Tibial nerve (tissue), 4 donors: ENCODE data around the gene CPEB3.

ENCODE experiments used
- CTCF ChIP-seq, 5 experiments: fragments of 200-600 bp in 3 of 5; fragments of 450-650 bp in 2 of 5; sonication (generic) in 3 of 5; IDR thresholded peaks; one replicate each; pipeline ENCODE4 v1.5.1; 2016 to 2019; ENCODE audit warnings: antibody characterized with exemption in 5 of 5, mild to moderate bottlenecking in 3 of 5, moderate library complexity in 2 of 5
- EP300 ChIP-seq, 2 donors: sonication (generic); formaldehyde crosslinking; IDR thresholded peaks; one replicate each; pipeline ENCODE4 v1.6.1; 2017; ENCODE audit warnings: antibody characterized with exemption in 2 of 2, mild to moderate bottlenecking in 1 of 2

GRCh38 chr10:92045641-92046106 lies 245.2 kb downstream of the CPEB3 start:
- TF ChIP-seq EP300 (IDR thresholded peaks at IDR 0.05) (no peak), CTCF (IDR thresholded peaks at IDR 0.05) (no peak)
